Cardiac septum (tissue), 1 donor: ENCODE data around the gene GPR34. TPM values are rescaled to one million over a fixed set of nuclear protein-coding genes. Genes with fewer than 3 reads are reported as not detected.
"Not testable (repeated sequence)": the region's sequence is repeated elsewhere in the genome, so short reads cannot be mapped to it uniquely, and the experiment has no call there.

Experiments
- DNase-seq: peaks from one replicate; pipeline ENCODE4 v3.0.0-alpha.2; 2020; ENCODE audit warnings: low spot score
- intact Hi-C: fragments of 100-400 bp; cut with DNase I; formaldehyde crosslinking; loops from one replicate; pipeline ENCODE4 v1.14.0; 2022
- long read RNA-seq: library from polyadenylated mRNA; unstranded; transcript quantifications from one replicate; pipeline ENCODE4 v2.0.0, GENCODE V29; 2021
- total RNA-seq: library from RNA; stranded (reverse); fragmentation: NEBNext Ultra II Directional; extraction: Animal tissue kit (Norgen Biotek cat#: 25700); gene quantifications from one replicate; pipeline ENCODE4 v1.2.1, GENCODE V29; 2021
- donor health status: DM: no; HTN: no; CAD: no.

Gene GPR34, protein sequence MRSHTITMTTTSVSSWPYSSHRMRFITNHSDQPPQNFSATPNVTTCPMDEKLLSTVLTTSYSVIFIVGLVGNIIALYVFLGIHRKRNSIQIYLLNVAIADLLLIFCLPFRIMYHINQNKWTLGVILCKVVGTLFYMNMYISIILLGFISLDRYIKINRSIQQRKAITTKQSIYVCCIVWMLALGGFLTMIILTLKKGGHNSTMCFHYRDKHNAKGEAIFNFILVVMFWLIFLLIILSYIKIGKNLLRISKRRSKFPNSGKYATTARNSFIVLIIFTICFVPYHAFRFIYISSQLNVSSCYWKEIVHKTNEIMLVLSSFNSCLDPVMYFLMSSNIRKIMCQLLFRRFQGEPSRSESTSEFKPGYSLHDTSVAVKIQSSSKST
- total RNA-seq = 2.0 TPM
- long read RNA-seq, partial matches to known transcripts = 0 of 2 reads
- long read RNA-seq, other reads (novel, unspliced or antisense) = 0 of 2 reads

DNA sequence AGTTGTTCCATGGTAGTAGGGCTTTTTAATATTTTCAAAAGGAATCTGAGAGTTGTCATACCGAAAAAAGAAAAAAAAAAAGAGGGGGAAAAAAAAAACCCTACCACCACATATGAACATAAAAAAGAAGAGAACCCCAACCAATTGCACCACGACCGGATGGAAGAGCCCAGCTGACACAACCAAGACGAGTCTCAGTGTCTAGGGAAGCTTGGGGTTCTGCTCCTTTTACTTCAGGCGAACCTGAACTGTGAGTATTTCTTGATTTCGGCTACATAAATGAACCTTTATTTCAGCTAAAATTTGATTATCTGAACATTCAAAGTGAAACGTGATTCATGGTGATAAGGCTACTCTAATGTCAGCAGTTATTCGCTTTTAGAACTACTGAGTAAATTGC, at the start of gene GPR34:
GPR34 (plus strand) TSS at position 139 of the 400 bp plus-strand sequence. CDS start 6,661 bp downstream, outside the sequence.
- no peak for DNase-seq
- intact Hi-C loops = no loop called here

GRCh38 chrX:41646201-41646600, 42.6 kb upstream of the GPR34 start:
- DNase-seq, intact Hi-C loops: not testable (repeated sequence)

GRCh38 chrX:41653125-41653524, 35.6 kb upstream of the GPR34 start:
- intact Hi-C loops = no loop called here

DNA sequence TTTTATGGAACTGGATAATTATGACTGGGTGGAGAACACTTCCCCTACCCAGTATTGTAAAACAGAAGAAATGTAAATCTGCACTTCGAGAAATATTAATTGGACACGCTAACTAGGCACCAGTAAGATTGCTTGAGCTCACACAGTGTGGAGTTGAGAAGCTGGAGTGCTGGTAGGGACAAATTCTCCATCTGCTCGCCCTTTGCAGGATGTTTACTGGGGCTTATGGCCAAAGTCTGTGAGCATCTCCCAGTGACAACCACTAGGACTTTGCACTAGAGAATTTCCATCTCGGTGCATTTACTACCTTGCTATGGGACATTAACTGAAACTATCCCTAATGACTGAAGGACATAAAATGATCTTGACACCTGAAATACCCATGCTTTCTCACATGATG, 33.7 kb upstream of the GPR34 start:
- no peak for DNase-seq
- intact Hi-C loops = no loop called here

More at GRCh38 chrX:41653125-41653524, 35.6 kb upstream of the GPR34 start:
- no peak for DNase-seq

- intact Hi-C loops = no loop called here
- DNase-seq = no peak
Observed at GRCh38 chrX:41655631-41656030, 33.1 kb upstream of the GPR34 start.

DNA sequence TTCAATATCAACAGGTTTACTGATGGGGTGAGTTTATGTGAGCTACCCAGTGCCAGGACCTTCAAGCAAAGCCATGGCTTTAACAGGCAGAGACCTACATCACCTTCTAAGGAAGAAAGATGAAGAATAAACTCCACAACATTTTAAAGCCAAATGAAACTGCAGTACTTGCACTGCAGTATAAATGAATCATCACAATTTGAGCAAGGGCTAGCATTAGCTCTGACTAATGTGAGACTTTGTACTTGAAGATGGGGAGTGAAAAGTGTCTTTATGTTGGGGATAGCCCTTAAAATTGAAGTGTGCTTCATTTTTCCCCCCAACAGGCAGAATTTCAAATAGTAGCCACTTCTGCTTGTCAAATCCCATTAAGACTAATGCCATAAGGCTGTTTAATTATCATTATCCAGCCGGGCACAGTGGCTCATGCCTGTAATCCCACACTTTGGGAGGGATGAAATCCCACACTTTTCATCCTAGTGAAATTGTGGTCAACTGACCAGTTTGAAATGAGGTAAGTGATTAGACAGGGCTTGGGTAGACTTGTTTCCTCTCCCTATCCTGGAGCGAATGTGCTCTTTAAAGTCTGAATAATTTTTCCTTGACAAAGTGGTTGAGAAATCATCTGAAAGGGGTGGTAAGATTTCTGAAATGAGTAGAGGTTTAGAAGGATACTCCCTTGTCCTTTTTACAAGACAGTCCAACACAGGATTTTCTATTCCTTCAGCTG, 27.2 kb upstream of the GPR34 start:
- intact Hi-C loops = no loop called here

GRCh38 chrX:41664375-41664901, 24.3 kb upstream of the GPR34 start:
- intact Hi-C loops = no loop called here

More for the DNA sequence above, 27.2 kb upstream of the GPR34 start:
- DNase-seq = no peak

GRCh38 chrX:41664908-41665307, 23.9 kb upstream of the GPR34 start:
- DNase-seq = no peak
- intact Hi-C loops = no loop called here

More at GRCh38 chrX:41664375-41664901, 24.3 kb upstream of the GPR34 start:
- no peak for DNase-seq

DNA sequence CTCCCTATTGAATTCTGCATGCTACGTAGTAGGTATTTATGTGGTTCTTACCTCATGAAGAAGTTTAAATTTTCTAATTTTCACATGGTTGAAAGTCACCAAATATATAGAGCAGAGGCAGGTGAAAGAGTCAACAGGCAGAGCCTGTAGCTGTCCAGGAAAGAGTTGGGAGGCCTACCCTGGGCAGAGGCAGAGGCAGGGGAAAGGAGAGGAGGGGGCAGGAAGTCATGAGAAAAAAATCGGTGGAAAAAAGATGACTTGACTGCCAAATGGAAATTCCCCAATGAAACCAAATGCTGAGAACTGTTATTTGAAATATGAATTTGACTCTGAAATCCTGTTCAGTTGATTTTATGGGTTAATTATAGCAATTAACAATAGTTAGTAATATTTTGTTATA, 23.1 kb upstream of the GPR34 start:
- intact Hi-C loops = no loop called here
- no peak for DNase-seq

- intact Hi-C loops = no loop called here
Observed at GRCh38 chrX:41666251-41666650, 22.5 kb upstream of the GPR34 start.

DNA sequence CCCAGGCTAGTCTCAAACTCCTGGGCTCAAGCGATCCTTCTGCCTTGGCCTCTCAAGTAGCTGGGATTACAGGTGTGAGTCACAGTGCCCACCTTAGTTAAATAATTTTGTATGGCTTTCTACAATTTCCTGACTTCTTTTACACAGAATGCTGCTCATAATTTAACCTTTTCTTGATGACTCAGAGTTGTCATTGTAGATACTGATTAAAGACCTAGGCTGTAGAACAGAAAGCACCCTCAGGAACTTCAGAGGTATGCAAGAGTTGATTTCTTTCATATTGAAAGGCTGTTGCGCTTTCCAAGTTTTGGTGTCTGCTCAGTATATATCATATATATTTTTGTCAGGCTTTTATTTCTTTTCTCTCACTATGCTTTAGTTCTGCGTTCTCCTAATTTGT, 21.1 kb upstream of the GPR34 start:
- DNase-seq = no peak

More at GRCh38 chrX:41666251-41666650, 22.5 kb upstream of the GPR34 start:
- no peak for DNase-seq

DNA sequence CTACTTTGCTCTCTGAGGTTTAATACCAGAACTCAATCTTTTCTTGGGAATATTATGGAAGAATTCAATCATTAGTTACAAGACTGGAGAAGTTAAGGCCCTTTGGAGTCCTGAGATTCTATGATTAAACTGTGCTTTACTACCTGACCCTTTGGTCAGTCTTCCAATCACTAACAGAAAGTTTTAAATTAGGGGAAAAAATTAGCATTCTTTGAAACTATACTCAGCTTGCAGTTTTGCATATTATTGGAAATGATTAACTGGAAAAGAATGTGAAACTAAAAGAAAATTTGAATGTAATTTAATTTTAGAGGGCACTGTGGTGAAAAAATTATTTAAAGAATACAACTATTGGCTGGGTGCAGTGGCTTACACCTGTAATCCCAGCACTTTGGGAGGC, 18.7 kb upstream of the GPR34 start:
- DNase-seq = no peak
- intact Hi-C loops = no loop called here

More for the DNA sequence above, 21.1 kb upstream of the GPR34 start:
- intact Hi-C loops = no loop called here

DNA sequence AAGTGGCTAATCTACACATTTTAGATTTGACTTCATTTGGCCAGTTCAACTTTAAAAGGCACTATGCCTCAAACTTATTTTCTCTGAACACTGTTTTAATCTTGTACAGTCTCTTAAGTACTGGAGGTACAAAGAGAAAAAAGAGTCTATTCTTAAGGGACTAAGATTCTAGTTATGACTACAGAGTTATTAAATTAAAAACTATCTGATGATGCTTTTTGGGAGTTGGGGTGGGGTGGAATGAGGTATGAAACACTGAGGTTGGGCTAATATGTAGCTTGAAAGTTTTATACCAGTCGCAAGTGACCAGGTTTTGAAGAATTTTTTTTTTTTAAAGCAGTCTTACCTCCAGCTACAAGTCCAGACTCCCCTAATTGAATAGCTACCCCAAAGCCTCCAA, 17.7 kb upstream of the GPR34 start:
- DNase-seq = no peak

DNA sequence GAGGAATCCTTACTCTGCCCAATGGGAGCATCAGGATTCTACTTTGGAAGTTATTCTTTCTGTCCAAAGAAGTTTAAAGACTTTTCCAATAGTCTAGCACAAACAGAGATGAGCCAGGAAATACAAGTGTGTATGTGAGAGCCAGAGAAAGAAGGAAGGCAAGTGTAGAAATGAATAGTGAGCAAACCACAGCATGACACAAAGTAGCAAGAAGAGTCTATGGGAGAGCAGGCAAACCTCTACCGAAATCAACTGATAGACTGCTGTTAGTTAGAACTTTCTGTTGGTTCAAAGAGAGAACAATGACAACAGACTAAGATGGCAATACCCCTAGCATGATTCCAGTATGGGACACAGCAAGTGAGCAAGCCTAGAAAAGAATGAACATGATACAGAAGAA, 16.1 kb upstream of the GPR34 start:
- no peak for DNase-seq
- intact Hi-C loops = no loop called here

More for the DNA sequence above, 17.7 kb upstream of the GPR34 start:
- intact Hi-C loops = no loop called here

- DNase-seq, intact Hi-C loops: not testable (repeated sequence)
Observed at GRCh38 chrX:41676361-41676760, 12.4 kb upstream of the GPR34 start.

DNA sequence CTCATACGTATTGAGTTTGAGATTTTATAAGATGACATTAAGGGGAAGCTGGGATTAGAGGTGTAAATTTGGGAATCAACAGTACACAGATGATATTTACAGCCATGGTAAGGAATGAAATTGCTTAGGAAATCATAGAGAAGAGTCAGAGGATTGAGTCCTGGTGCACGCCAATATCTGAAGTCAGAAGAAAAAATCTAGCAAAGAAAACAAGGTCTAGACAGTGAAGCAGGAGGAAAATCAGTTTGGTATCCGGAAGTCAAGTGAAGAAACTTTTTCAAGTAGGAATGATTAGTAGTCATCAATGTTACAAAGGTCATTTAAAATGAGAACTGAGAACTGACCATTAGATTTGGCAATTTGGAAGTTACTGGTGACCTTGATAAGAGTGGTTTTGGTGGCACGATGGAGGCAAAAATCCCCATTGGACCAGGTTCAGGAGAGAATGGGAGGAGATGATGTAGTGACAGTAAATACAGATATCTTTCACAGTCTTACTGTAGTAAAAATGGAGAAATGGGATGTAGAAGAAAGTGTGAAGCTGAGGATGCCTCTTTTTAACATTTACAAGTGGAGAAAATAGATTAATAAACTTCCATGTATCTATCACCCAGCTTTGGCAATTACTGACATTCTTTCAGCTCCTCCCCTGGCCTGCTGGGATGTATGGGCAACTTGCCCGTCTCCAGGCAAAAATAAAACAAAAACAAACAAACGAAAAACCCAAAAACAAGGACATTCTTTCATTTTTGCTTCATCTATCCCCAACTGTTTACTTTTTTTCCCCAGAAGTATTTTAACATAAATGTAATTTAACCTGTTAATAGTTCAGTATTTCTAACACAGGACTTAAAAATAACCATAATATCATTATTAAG, 11.4 kb upstream of the GPR34 start:
- intact Hi-C loops = no loop called here
- no peak for DNase-seq

DNA sequence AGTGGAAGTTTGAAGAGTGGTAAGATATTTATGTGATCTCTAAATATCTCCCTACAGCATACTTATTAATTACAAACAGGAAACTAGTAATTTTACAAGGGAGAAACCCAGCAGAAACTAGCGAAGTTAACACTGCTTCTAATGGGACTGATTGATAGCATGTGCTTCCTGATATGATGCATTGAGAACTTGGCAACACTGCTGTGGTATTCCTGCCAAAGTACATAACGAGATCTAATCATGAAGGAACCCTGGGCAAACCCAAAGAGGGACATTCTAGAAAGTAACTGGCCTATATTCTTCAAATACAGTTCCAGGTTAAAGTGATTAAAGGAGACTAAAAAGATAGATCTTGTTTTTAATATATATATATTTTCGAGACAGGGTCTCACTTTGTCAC, 4.6 kb upstream of the GPR34 start:
- intact Hi-C loops = no loop called here
- no peak for DNase-seq

DNA sequence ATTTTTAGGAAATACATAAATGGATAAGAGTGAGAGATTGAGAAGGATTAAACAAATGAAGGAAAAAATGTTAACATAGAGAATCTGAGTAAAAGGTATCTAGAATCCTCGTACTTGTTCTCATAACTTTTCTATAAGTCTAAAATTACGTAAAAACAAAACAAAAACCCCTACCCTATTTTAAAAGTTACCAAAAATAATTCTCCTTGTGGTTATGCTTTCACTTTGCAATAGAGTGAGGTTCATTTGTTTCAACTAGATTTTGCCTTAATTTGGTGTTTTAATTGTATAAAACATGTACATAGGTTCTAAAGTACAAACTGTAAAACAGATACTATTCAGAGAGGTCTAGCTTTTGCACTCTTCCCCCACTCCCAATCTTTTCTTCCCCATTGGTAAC, 3.8 kb upstream of the GPR34 start:
- DNase-seq = no peak
- intact Hi-C loops = no loop called here

GRCh38 chrX:41686788-41687187, 2.0 kb upstream of the GPR34 start:
- DNase-seq = no peak
- intact Hi-C loops = no loop called here
